HepG2 (cell line): ENCODE measurements around the gene ZC3H12A. TPM values are rescaled to one million over a fixed set of nuclear protein-coding genes. Genes with fewer than 3 reads are reported as not detected.
A peak's percentile ranks its signal among the peaks of the same experiment; 100 is the strongest.

ENCODE experiments used
- CEBPG ChIP-seq: IDR thresholded peaks from 2 replicates; pipeline ENCODE4 v1.6.1; 2016
- DR1 ChIP-seq: sonication (generic); formaldehyde crosslinking; IDR thresholded peaks from 2 replicates; pipeline ENCODE4 v1.8.0; 2021; ENCODE audit warnings: mild to moderate bottlenecking, missing genetic modification reagents, inconsistent platforms
- EED ChIP-seq: sonication (generic); formaldehyde crosslinking; IDR thresholded peaks from 2 replicates; pipeline ENCODE4 v1.5.0; 2020; ENCODE audit warnings: mild to moderate bottlenecking, missing genetic modification reagents
- FOXK1 ChIP-seq: sonication (generic); formaldehyde crosslinking; IDR thresholded peaks from 2 replicates; pipeline ENCODE4 v1.4.0; 2020; ENCODE audit warnings: low read depth, missing genetic modification reagents, borderline replicate concordance
- FOXO1 ChIP-seq: sonication (generic); formaldehyde crosslinking; IDR thresholded peaks from 2 replicates; pipeline ENCODE4 v1.4.0; 2020; ENCODE audit warnings: missing genetic modification reagents
- HDAC2 ChIP-seq: sonication (generic); formaldehyde crosslinking; IDR thresholded peaks from 2 replicates; pipeline ENCODE4 v1.4.0; 2020; ENCODE audit warnings: missing genetic modification reagents
- KDM2A ChIP-seq: sonication (generic); formaldehyde crosslinking; IDR thresholded peaks from 2 replicates; pipeline ENCODE4 v1.4.0; 2020; ENCODE audit warnings: low read depth, missing genetic modification reagents, borderline replicate concordance
- KDM5B ChIP-seq: sonication (generic); formaldehyde crosslinking; IDR thresholded peaks from 2 replicates; pipeline ENCODE4 v1.4.0; 2020; ENCODE audit warnings: missing genetic modification reagents, mild to moderate bottlenecking, borderline replicate concordance
- MEF2D ChIP-seq: sonication (generic); formaldehyde crosslinking; IDR thresholded peaks from 2 replicates; pipeline ENCODE4 v1.5.1; 2020; ENCODE audit warnings: mild to moderate bottlenecking, missing genetic modification reagents
- NCOR1 ChIP-seq: fragments of 200-600 bp; sonication (generic); IDR thresholded peaks from 2 replicates; pipeline ENCODE4 v1.7.0; 2017; ENCODE audit warnings: antibody characterized with exemption, low read length, borderline replicate concordance
- NFIC ChIP-seq: IDR thresholded peaks from 2 replicates; pipeline ENCODE4 v1.6.1; 2012; ENCODE audit warnings: mild to moderate bottlenecking, low read length, inconsistent platforms
- NKX3-1 ChIP-seq: sonication (generic); formaldehyde crosslinking; IDR thresholded peaks from 2 replicates; pipeline ENCODE4 v1.5.0; 2020; ENCODE audit warnings: missing genetic modification reagents
- NRL ChIP-seq: sonication (generic); formaldehyde crosslinking; IDR thresholded peaks from 2 replicates; pipeline ENCODE4 v1.5.0; 2020; ENCODE audit warnings: missing genetic modification reagents, mild to moderate bottlenecking, moderate library complexity, borderline replicate concordance
- ONECUT2 ChIP-seq: sonication (generic); formaldehyde crosslinking; IDR thresholded peaks from 2 replicates; pipeline ENCODE4 v1.4.0; 2020; ENCODE audit warnings: missing genetic modification reagents
- RAD51 ChIP-seq: fragments of 450-650 bp; IDR thresholded peaks from 2 replicates; pipeline ENCODE4 v1.6.1; 2016; ENCODE audit warnings: borderline replicate concordance
- SALL1 ChIP-seq: sonication (generic); formaldehyde crosslinking; IDR thresholded peaks from 2 replicates; pipeline ENCODE4 v1.8.0; 2022; ENCODE audit warnings: mild to moderate bottlenecking, missing genetic modification reagents
- TBX2 ChIP-seq: sonication (generic); formaldehyde crosslinking; IDR thresholded peaks from 2 replicates; pipeline ENCODE4 v1.5.0; 2020; ENCODE audit warnings: missing genetic modification reagents, mild to moderate bottlenecking, borderline replicate concordance
- TEAD2 ChIP-seq: sonication (generic); formaldehyde crosslinking; IDR thresholded peaks from 2 replicates; pipeline ENCODE4 v1.9.0; 2021; ENCODE audit warnings: missing genetic modification reagents
- TSC22D2 ChIP-seq: sonication (generic); formaldehyde crosslinking; IDR thresholded peaks from 2 replicates; pipeline ENCODE4 v1.5.1; 2020; ENCODE audit warnings: missing genetic modification reagents, mild to moderate bottlenecking, borderline replicate concordance
- ZNF263 ChIP-seq: sonication (generic); formaldehyde crosslinking; IDR thresholded peaks from 2 replicates; pipeline ENCODE4 v1.4.0; 2020; ENCODE audit warnings: missing genetic modification reagents
- ZNF367 ChIP-seq: sonication (generic); formaldehyde crosslinking; IDR thresholded peaks from 2 replicates; pipeline ENCODE4 v1.4.0; 2020; ENCODE audit warnings: missing genetic modification reagents, borderline replicate concordance
- ZNF629 ChIP-seq: sonication (generic); formaldehyde crosslinking; conservative IDR thresholded peaks from 2 replicates; pipeline ENCODE4 v1.5.0; 2020; ENCODE audit warnings: missing genetic modification reagents
- ZNF747 ChIP-seq: sonication (generic); formaldehyde crosslinking; IDR thresholded peaks from 2 replicates; pipeline ENCODE4 v1.8.1; 2023; ENCODE audit warnings: missing genetic modification reagents, mild to moderate bottlenecking, borderline replicate concordance
- ZNF749 ChIP-seq: sonication (generic); formaldehyde crosslinking; IDR thresholded peaks from 2 replicates; pipeline ENCODE4 v1.8.0; 2022; ENCODE audit warnings: mild to moderate bottlenecking, missing genetic modification reagents, moderate library complexity, borderline replicate concordance
- polyA plus RNA-seq, 8 experiments: library from polyadenylated mRNA; depleted of rRNA in 3 of 8; stranded (reverse) in 7 of 8; unstranded in 1 of 8; fragments of >200 nt; fragmentation: Illumina TruSeq in 4 of 8; extraction: Trizol in 4 of 8; gene quantifications; 2 replicates each; pipeline versions ENCODE4 v1.2.1 to v1.2.3, GENCODE V29; 2011 to 2016; ENCODE audit warnings: low read depth in 4 of 8, missing spikeins in 1 of 8, mixed read lengths in 1 of 8; ENCODE audit not compliant: insufficient read depth in 1 of 8
- total RNA-seq, 5 experiments: library from RNA; depleted of rRNA; stranded (reverse); fragments of >200 nt; fragmentation: Illumina TruSeq; extraction: Trizol; gene quantifications; 2 replicates each; pipeline ENCODE4 v1.2.3, GENCODE V29; 2016; ENCODE audit warnings: low read depth in 1 of 5
- TF ChIP-seq, protein P1 (sequence below): sonication (generic); formaldehyde crosslinking; conservative IDR thresholded peaks from 2 replicates; pipeline ENCODE4 v1.4.0; 2020; ENCODE audit warnings: missing genetic modification reagents
- TF ChIP-seq, protein P2 (sequence below): sonication (generic); formaldehyde crosslinking; IDR thresholded peaks from 2 replicates; pipeline ENCODE4 v1.8.0; 2022; ENCODE audit warnings: mild to moderate bottlenecking, missing genetic modification reagents; ENCODE audit not compliant: insufficient replicate concordance
- TF ChIP-seq, protein P3 (sequence below): sonication (generic); formaldehyde crosslinking; IDR thresholded peaks from 2 replicates; pipeline ENCODE4 v1.4.0; 2020; ENCODE audit warnings: missing genetic modification reagents, borderline replicate concordance

ZC3H12A gene
- total and polyA plus RNA-seq, 2 of the 13 experiments (the other 11 are each of a cell fraction or from before 2014, with no cell fraction given), result 6.8 to 13.3 TPM

DNA sequence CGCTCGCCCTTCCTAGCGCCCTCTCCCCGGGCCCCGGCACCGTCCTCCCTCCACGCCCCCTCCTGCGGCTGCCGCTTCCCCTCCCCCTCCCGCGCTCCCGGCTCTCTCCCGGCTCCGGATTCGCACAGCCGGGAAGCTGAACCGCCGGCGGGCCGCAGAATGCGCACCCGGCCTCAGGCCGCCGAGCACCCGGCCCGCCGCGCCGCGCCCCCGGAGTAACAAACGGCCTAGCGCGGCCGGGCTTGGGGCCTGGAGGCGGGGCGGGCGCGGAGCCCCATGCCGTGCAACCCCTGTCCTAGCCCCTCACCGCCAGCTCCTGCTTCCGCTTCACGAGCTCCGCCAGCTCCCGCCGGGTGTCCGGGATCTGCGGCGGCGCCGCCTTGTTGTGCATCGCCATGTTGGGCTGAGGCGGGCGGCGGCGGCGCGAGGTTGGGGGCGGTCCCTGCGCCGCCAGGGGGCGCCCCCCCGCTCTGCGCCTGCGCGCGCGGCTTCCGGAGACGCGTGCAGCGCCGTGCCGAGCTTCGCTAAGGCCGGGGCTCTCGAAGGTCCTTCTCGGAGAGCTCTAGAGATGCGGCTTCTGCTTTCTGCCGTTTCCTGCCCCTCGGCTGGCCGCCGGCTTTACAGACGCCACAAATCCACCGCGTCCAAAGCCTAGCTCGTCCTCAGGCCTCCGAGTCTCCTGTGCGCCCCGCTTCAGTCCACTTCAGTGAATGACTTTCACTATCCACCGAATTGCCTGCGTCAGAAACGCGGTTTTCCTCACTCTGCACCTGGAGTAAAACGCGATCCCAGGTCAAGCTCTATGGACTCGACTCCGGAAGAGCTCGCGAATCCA is 40.2 kb downstream of the ZC3H12A start, which contains the start of gene MEAF6 (continued):
- TF ChIP-seq ZNF263 (CRISPR knock-in tag) (peak; percentile 78), ZNF747 (CRISPR knock-in tag) (no peak), DR1 (peak; percentile 55; the same call in 1 of the 2 replicates), RAD51 (no peak), ZNF749 (CRISPR knock-in tag) (0 out of 2 replicates have a peak, but pooled peaks have one; percentile 26), FOXK1 (CRISPR knock-in tag) (no peak), TSC22D2 (CRISPR knock-in tag) (0 out of 2 replicates have a peak, but pooled peaks have one; percentile 76), NCOR1 (no peak), HDAC2 (CRISPR knock-in tag) (peak; percentile 53; the same call in 1 of the 2 replicates), TBX2 (peak; percentile 51; the same call in 1 of the 2 replicates), TEAD2 (CRISPR knock-in tag) (no peak), ONECUT2 (0 out of 2 replicates have a peak, but pooled peaks have one; percentile 55), SALL1 (CRISPR knock-in tag) (peak; percentile 90), FOXO1 (CRISPR knock-in tag) (0 out of 2 replicates have a peak, but pooled peaks have one; percentile 5), EED (0 out of 2 replicates have a peak, but pooled peaks have one; percentile 17), KDM2A (CRISPR knock-in tag) (peak; percentile 72), NFIC (0 out of 2 replicates have a peak, but pooled peaks have one; percentile 22), ZNF367 (CRISPR knock-in tag) (peak; percentile 89; the same call in 1 of the 2 replicates), NKX3-1 (CRISPR knock-in tag) (peak; percentile 92), ZNF629 (0 out of 2 replicates have a peak, but pooled peaks have one; percentile 31), KDM5B (CRISPR knock-in tag) (peak; percentile 72; the same call in 1 of the 2 replicates), MEF2D (peak; percentile 52; the same call in 1 of the 2 replicates), CEBPG (CRISPR knock-in tag) (no peak), NRL (CRISPR knock-in tag) (peak; percentile 89; the same call in 1 of the 2 replicates)
- TF ChIP-seq, protein P1, sequence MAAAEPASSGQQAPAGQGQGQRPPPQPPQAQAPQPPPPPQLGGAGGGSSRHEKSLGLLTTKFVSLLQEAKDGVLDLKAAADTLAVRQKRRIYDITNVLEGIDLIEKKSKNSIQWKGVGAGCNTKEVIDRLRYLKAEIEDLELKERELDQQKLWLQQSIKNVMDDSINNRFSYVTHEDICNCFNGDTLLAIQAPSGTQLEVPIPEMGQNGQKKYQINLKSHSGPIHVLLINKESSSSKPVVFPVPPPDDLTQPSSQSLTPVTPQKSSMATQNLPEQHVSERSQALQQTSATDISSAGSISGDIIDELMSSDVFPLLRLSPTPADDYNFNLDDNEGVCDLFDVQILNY (CRISPR knock-in tag), result no peak
- TF ChIP-seq, protein P2, sequence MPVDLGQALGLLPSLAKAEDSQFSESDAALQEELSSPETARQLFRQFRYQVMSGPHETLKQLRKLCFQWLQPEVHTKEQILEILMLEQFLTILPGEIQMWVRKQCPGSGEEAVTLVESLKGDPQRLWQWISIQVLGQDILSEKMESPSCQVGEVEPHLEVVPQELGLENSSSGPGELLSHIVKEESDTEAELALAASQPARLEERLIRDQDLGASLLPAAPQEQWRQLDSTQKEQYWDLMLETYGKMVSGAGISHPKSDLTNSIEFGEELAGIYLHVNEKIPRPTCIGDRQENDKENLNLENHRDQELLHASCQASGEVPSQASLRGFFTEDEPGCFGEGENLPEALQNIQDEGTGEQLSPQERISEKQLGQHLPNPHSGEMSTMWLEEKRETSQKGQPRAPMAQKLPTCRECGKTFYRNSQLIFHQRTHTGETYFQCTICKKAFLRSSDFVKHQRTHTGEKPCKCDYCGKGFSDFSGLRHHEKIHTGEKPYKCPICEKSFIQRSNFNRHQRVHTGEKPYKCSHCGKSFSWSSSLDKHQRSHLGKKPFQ (CRISPR knock-in tag), result peak; percentile 25
- TF ChIP-seq, protein P3, sequence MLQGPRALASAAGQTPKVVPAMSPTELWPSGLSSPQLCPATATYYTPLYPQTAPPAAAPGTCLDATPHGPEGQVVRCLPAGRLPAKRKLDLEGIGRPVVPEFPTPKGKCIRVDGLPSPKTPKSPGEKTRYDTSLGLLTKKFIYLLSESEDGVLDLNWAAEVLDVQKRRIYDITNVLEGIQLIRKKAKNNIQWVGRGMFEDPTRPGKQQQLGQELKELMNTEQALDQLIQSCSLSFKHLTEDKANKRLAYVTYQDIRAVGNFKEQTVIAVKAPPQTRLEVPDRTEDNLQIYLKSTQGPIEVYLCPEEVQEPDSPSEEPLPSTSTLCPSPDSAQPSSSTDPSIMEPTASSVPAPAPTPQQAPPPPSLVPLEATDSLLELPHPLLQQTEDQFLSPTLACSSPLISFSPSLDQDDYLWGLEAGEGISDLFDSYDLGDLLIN, result peak; percentile 81; the same call in 1 of the 2 replicates
